Measurements from ENCODE around the gene TTC22.

The TTC22 gene

GRCh38 chr1:54800899-54801759, at the start of gene TTC22:
Gene TTC22, minus strand, starts transcription at chr1:54801323. Its CDS starts 160 bp downstream, at chr1:54801163.
- DNase-seq, result no peak

GRCh38 chr1:54850737-54851136, 49.6 kb upstream of the TTC22 start:
- no peak for DNase-seq

GRCh38 chr1:54850069-54850730, 49.1 kb upstream of the TTC22 start:
- no peak for DNase-seq

- DNase-seq, result no peak
Observed at GRCh38 chr1:54849219-54850068, 48.3 kb upstream of the TTC22 start.

- DNase-seq, result no peak
Observed at GRCh38 chr1:54848134-54848948, 47.2 kb upstream of the TTC22 start.

GRCh38 chr1:54846716-54847284, 45.7 kb upstream of the TTC22 start:
- DNase-seq, result no peak

- DNase-seq, result no peak
Observed at GRCh38 chr1:54846301-54846700, 45.2 kb upstream of the TTC22 start.

- no peak for DNase-seq
Observed at GRCh38 chr1:54845772-54846171, 44.6 kb upstream of the TTC22 start.

- DNase-seq, result no peak
Observed at GRCh38 chr1:54844564-54844963, 43.4 kb upstream of the TTC22 start.

GRCh38 chr1:54843449-54843848, 42.3 kb upstream of the TTC22 start:
- DNase-seq, result no peak

GRCh38 chr1:54842963-54843362, 41.8 kb upstream of the TTC22 start:
- DNase-seq, result no peak

- DNase-seq, result no peak
Observed at GRCh38 chr1:54842206-54842915, 41.2 kb upstream of the TTC22 start.

GRCh38 chr1:54839824-54840223, 38.7 kb upstream of the TTC22 start:
- DNase-seq, result no peak

GRCh38 chr1:54838565-54839180, 37.5 kb upstream of the TTC22 start:
- no peak for DNase-seq

- no peak for DNase-seq
Observed at GRCh38 chr1:54837002-54837853, 36.1 kb upstream of the TTC22 start.

GRCh38 chr1:54836594-54836993, 35.5 kb upstream of the TTC22 start:
- DNase-seq, result no peak

GRCh38 chr1:54835970-54836369, 34.8 kb upstream of the TTC22 start:
- no peak for DNase-seq

GRCh38 chr1:54835131-54835898, 34.2 kb upstream of the TTC22 start:
- no peak for DNase-seq

GRCh38 chr1:54834007-54834541, 33.0 kb upstream of the TTC22 start:
- DNase-seq, result no peak
